ENCODE measurements around the gene TMEM87A. TPM values are rescaled to one million over a fixed set of nuclear protein-coding genes. Genes with fewer than 3 reads are reported as not detected.

Gene TMEM87A
- total and polyA plus RNA-seq, 2 of the 4 experiments (the other 2 are of a cell fraction): 16.6 to 45.3 TPM

GRCh38 chr15:42233107-42233506 is 40.1 kb downstream of the TMEM87A start:
- in situ Hi-C loops (cut with MboI; ENCODE audit: low sequenced_read_pairs) (no loop called here), intact Hi-C loops (cut with micrococcal nuclease) (no loop called here), dilution Hi-C loops (cut with HindIII; ENCODE audit: low sequenced_read_pairs, unreplicated experiment) (no loop called here)
- no peak overlapping the region for H3K4me2 ChIP-seq (ENCODE audit: low read depth, low read length)
- H4K8ac ChIP-seq (ENCODE audit: low read depth in 2 of 2, low read length in 2 of 2): no peak overlapping the region
- no peak overlapping the region for H3K9ac ChIP-seq (ENCODE audit: low read depth, low read length)
- H3K27me3 ChIP-seq (ENCODE audit: control insufficient read depth, insufficient read depth, low read length): no peaks in the 10 kb centered on the region
- H2BK5ac ChIP-seq (ENCODE audit: low read depth, low read length, poor library complexity, severe bottlenecking): no peak overlapping the region
- DNase-seq (no peak), ATAC-seq (ENCODE audit: low read depth) (no peak)
- no peaks in the 10 kb centered on the region for H4K20me1 ChIP-seq (ENCODE audit: insufficient read depth, low read length)
- H3K18ac ChIP-seq (ENCODE audit: low read depth, low read length): no peak overlapping the region
- peaks cover 26 to 37% of the 10 kb centered on the region in 2 experiments for H3K79me1 ChIP-seq (ENCODE audit: low read depth in 1 of 2, low read length in 2 of 2)
- H4K5ac ChIP-seq (ENCODE audit: low read depth, low read length): no peak overlapping the region
- peaks cover 29% of the 10 kb centered on the region for H3K36me3 ChIP-seq (ENCODE audit: control insufficient read depth, insufficient read depth, low read length)
- no peak overlapping the region for H3K4me3 ChIP-seq (ENCODE audit: insufficient read depth, low read depth, low read length)
- no peak overlapping the region for H4K91ac ChIP-seq (ENCODE audit: insufficient read depth, low read depth, low read length)
- no peak overlapping the region for H3K56ac ChIP-seq (ENCODE audit: extremely low read depth, insufficient read depth, low read length)
- peaks cover 3% of the 10 kb centered on the region; the same call in 1 of the 2 replicates for H3K9me1 ChIP-seq (ENCODE audit: insufficient read depth, low read length)
- no peak overlapping the region for H2AK5ac ChIP-seq (ENCODE audit: low read depth, low read length)
- H2AFZ ChIP-seq (replicated peaks; ENCODE audit: low read length, poor library complexity): no peak overlapping the region
- no peaks in the 10 kb centered on the region for H3K9me3 ChIP-seq (ENCODE audit: control insufficient read depth, insufficient read depth, low read length)
- BruUV-seq (replicated peaks): no TSS peak
- no CpG with 5 or more reads among the region's 2 CpGs for WGBS, 2 experiments (ENCODE audit: extremely low coverage in 2 of 2, insufficient read length in 1 of 2)
- H3K14ac ChIP-seq (replicated peaks; ENCODE audit: low read depth, low read length): no peak overlapping the region
- no peak overlapping the region for H3K23ac ChIP-seq (ENCODE audit: low read depth, low read length)
- ChIA-PET POLR2A (ENCODE audit: unreplicated experiment) (interaction anchor here (0.5 kb wide), 1 partner anchor 443 kb away, joined by 3 read pairs; no protein-coding TSS in a partner anchor), CTCF (interaction anchor here (0.7 kb wide), 1 partner anchor 283 kb away, joined by 3 read pairs; no protein-coding TSS in a partner anchor)
- H3K4ac ChIP-seq (ENCODE audit: low read depth, low read length): no peak overlapping the region
- no peaks in the 10 kb centered on the region for H3K4me1 ChIP-seq (ENCODE audit: control insufficient read depth, insufficient read depth, low read length)
- H2AK9ac ChIP-seq (replicated peaks; ENCODE audit: low read depth, low read length, poor library complexity): no peak overlapping the region
- H3K27ac ChIP-seq (ENCODE audit: insufficient read depth, low read length): no peak overlapping the region
- TF ChIP-seq RCOR1 (IDR thresholded peaks at IDR 0.05; ENCODE audit: insufficient replicate concordance, low read length) (no peak), CEBPB (IDR thresholded peaks at IDR 0.05; ENCODE audit: low read depth, low read length) (no peak), RAD21 (IDR thresholded peaks at IDR 0.05; ENCODE audit: low read length) (no peak), RFX5 (IDR thresholded peaks at IDR 0.05; ENCODE audit: low read depth, low read length) (no peak), BHLHE40 (IDR thresholded peaks at IDR 0.05; ENCODE audit: low read depth, low read length) (no peak), MAZ (IDR thresholded peaks at IDR 0.05; ENCODE audit: borderline replicate concordance, low read depth, low read length) (no peak), FOS (IDR thresholded peaks at IDR 0.05; ENCODE audit: low read depth, low read length) (no peak), CTCF (conservative IDR thresholded peaks at IDR 0.05; ENCODE audit: low read depth, low read length) (no peak), CHD1 (IDR thresholded peaks at IDR 0.05; ENCODE audit: low read depth, low read length) (no peak), NFE2L2 (IDR thresholded peaks at IDR 0.05; ENCODE audit: low read depth, low read length) (no peak), ELK1 (IDR thresholded peaks at IDR 0.05; ENCODE audit: borderline replicate concordance, low read depth, low read length) (no peak), SMC3 (IDR thresholded peaks at IDR 0.05; ENCODE audit: low read depth, low read length) (no peak), USF2 (IDR thresholded peaks at IDR 0.05; ENCODE audit: low read depth, low read length) (no peak), MXI1 (IDR thresholded peaks at IDR 0.05; ENCODE audit: borderline replicate concordance, low read depth, low read length) (no peak), POLR2A (IDR thresholded peaks at IDR 0.05; ENCODE audit: low read depth, low read length) (no peak), MAFK (IDR thresholded peaks at IDR 0.05; ENCODE audit: low read depth, low read length) (no peak)
- H2BK20ac ChIP-seq (ENCODE audit: low read depth, low read length): no peak overlapping the region
- no peak overlapping the region for H2BK15ac ChIP-seq (ENCODE audit: low read depth, low read length)
- no peak overlapping the region for H2BK120ac ChIP-seq (ENCODE audit: low read depth, low read length)

Measured in IMR-90 (cell line).